NCI-H345 (cell line): Measurements from ENCODE around the gene GAS6.

ENCODE experiments used
- DNase-seq: peaks from one replicate; lab custom pipeline; 2025; lab: John Stamatoyannopoulos, UW

Gene GAS6

DNA sequence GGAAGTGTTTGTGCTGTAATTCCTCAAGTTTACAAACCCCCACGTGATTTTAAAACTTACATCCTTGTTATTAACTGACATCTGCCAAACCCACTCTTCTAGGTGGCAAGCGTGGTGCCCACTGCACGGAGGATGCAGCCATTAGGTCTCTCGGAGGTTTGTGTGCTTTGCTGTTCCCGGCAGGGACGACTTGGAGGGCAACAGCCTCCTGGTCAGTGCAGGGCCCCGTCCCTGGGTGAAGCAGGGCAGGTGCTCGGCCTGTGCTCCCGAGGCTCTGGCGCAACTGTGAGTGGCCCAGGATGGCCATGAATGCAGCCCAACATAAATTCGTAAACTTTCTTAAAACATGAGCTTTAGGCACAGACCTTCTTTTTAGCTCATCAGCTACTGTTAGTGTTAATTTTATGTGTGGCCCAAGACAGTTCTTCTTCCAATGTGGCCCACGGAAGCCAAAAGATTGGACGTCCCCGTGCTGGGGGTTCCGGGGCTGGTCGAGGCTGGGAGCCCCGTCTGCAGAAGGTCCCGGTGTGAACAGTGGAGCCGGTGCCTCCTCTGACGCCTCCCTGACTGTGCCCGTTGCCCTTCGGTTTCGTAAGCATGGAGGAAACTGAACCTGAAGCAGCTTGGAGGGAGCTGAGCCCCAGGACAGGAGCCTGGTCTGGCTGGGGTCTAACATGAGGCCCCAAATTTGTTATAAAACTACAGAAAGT, 11.9 kb downstream of the GAS6 start:
- no peak for DNase-seq

DNA sequence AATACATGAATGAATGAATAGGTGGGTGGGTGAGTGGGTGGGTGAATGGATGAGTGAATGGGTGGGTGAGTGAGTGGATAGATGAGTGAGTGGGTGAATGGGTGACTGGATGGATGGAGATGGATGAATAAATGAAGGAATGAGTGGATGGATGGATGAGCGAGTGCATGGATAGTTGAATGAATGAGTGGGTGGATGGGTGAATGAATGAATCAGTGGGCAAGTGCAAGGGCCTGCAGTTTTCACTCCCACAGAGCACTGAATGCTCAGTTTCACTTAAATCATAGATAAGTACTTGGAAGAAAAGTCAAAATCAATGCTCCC, 12.4 kb downstream of the GAS6 start:
- DNase-seq, result no peak

DNA sequence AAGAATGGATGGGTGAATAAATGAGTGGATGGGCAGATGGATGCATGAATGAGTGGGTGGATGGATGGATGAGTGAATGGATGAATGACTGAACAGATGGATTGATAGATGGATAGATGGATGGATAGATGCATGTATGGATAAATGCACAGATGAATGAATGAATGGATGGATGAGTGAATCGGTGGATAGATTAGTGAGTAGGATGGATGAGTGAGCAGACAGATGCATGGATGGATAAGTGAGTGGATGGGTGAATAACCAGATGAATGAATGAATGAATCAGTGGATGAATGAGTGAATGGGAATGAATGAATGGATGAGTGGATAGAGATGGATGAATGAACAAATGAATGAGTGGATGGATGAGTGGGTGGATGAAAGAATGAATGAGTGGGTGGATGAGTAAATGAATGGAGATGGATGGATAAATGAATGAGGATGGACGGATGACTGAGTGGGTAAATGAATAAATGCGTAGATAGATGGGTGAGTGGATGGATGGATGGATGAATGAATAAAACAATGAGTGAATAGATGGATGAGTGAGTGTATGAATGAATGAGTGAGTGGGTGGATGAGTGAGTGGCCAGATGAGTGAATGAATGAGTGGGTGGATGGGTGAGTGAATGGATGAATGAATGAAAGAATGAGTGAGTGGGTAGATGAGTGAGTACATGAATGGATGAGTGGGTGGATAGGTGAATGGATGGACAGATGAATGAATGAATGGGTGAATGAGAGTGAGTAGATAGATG, 13.0 kb downstream of the GAS6 start:
- no peak for DNase-seq

DNA sequence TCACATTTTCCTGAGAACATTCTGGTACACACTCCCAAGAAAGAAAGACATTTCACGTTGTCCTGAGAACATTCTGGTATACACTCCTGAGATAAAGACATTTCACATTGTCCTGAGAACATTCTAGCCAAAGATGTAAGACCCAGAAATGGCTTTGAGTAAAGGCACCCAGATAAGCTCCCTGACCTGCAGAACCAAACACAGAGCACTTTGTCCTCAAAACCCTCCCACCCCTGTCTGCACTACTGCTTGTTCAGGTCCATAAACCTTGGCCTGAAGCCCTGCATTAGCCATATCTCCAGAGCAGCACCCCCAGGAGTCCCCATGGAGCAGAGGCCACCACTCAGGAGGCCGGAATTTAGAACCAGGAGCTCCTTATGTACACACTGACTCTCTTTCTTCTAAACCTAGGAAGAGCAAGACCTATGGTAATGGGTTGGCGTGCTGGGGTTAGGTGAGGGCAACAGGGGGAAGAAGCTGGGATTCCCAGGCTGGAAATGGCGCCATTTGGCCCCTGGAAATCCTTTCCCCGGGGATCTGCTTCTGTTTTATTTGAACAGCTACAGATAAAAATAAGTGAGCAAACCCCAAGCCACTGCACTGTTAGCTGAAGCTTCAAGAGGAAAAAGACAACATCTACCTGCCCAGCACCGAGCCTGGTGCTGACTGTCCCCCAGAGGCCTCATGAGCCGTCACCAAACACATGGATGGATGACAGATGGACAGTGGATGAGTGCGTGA, 13.7 kb downstream of the GAS6 start:
- DNase-seq, result no peak

DNA sequence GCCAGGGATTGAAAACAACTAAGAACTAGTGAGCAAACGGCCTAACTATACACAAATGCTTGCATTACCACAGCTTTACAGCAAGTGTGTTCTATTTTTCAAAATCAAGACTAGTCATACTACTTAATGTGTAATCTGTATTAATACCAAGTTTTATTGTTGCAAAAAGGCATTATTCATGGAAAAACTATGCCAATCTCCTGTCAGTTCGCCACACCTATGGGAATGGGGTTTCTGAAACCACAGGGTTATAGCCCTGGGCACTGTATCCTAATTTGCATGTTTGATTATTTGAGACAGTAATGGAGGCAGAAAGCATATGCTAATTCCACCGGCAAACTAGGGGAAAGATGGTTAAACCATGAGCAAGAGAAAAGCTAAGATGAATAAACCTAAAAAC, 14.3 kb downstream of the GAS6 start:
- no peak for DNase-seq

DNA sequence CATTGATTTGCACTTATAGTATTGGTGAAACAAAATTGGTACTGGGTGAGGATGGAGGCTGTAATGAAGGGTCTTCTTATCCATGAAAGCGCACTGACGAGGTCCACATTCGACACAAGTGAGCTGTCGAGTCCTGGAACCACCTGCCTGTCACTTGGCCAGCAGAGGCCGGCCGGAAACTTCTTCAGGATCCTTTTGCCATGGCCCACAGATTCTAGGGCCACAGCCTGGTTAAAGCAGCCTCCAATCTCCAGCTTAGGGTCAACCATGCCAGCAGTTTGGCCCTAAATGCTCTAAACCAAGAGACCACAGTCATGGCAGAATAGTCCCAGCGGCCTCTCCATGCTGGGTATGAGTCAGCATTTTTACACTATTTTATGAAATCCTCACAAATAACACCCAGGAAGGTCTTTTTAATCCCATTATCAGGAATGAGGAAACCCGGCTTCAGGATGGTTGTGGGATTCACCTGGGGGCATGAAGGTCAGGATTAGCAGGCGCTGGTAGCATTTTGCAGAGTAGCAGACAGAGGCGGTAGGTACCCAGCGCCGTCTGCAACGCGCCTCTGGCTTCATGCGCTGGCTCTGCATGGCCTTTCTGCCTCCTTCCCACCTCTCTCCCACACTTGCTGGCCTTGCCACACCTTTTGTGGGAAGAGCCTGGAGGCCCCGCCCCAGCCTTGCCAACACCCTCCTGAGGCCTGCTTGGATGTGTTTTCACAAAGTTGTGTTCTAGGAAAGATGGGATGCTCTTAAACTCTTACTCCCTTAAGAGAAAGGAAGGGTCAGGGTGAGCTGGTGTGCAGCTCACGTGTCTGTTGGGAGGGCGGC, 15.2 kb downstream of the GAS6 start:
- no peak for DNase-seq

DNA sequence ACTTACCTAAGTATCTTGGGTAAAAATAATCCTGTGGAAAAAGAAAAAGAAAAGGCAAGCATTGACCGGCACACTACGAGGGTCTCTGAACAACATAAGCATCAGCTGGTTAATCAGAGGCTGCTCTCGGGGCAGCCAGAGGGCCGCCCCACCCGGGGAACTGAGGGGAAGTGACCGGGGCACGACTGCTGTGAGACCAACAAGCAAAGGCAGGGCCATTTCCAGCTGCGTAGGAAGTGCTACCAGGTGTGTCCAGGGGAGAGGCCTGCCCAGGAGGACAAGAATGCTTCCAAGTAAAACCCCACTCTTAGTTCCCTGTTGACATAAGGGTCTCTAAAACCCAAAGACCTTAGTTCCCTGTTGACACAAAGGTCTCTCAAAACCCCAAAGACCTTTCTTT, 15.9 kb downstream of the GAS6 start:
- no peak for DNase-seq

DNA sequence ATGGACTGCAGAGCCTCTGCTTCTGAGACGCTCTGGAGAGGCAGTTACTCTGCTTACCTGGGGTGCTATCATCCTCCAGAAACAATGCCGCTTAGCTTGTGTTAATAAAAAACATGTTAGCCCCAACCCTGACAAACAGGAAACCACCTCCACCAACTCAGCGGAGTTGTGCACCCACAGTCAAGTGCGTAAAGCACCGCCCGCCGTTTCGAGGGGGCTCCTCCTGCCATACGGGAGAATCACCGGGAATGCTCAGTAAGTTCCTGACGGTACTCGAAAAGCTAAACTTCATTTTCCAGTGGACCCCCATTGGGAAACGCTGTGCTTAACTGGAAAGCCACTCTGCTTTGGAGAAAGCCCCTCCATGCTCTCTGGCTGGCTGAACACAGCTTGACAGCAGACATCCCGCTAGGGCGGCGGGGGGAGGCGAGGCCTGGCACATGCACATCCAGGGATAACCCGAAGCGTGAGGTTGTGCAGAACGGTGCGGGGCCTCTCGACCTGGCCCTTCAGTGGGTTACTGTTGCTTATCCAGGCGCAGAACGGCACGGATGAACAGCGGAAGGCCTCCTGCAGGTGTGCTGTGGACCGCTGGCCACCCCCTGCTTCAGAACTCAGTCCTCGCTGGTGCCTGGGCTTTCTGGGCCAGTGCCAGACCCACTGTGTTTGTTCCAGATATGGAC, 17.1 kb downstream of the GAS6 start:
- DNase-seq, result peak; percentile 69

DNA sequence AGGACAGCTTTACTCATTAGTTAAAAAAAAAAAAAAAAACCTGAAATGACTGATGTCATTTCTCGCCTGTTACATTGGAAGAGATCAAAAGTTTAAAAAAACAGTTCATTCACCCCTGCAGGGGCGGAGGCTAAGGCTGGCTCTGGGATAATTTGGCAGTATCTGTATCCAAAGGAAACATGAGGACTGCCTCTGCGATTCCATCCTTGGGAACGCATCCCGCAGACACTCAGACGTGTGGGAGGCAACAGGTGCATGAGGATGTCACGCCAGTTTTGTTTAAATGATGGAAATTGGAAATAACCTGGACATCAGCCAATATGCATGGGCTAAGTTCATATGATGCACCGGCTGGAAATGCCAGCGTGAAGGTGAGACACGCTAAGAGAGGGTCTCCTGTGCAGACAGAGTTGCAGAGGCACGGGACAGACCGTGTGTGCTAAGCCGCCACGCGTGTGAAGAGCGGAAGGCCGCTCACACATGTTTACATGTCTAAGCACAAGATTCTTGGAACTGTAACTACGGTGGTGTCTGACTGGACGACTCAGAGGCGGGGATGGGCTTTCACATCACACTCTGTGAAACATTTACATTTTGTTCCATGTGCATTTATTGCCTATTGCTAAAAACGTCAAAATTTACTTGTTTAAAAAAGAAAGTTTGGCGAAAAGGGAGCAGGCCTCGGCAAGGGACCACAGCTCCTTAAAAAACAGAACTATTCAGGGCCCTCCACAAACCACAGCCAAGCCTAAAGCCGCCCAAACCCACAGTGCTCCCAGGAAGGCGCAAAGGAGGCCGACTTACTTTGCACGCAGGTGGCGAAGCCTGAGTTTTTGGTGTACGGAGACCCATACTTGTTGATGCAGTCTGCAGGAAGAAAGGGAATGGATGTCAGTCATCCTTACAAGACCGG, 17.9 kb downstream of the GAS6 start:
- DNase-seq, result peak; percentile 23

DNA sequence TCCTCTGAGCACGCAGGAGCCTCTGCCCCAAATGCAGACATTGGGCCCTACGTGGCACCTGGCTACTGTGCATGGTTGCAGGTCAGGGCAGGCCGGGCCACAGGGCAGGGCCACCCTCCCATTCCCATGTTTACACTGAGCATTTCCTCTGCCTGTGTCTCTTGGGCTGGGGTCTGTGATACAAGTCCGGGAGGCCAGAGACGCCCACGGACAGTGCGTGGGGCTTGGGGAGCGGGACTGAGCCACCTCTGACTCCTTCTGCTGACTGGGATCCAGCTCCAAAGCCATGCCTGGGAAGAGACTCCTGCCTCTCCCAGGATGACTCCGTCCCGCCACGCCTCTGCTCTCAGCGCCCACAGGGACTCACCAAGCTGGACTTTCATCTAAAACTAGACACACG, 18.8 kb downstream of the GAS6 start:
- DNase-seq, result no peak

DNA sequence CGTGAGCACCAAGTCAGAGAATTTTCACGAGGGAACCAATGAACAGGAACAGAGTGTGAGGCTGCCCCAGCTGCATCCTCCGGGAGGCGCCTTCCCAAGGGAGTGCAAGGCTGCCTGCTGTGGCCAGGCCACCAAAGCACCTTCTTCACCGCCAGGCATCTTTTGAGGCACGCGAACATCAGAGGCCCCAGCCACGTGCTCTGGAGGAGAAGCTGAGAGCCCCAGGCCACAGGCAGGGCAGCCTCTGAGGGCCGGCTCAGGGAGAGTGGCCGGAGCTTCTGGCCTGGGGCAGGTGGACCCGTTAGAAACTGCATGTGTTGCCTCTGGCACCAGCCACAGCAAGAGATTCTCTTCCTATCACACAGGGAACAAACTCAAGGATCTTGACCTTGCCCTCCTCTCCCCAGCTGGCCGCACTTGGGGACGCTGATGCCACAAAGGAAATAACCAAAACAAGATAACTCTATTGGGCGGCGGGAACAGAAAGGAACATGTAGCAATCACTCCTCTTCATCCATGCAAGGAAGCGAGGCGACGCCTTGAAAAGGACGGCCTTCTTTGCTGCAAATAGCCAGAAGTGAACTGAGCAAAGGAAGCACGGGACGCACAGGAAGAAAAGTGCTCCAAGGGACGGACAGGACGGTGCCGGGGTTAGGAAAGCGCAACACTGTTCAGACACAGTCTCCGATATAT, 19.9 kb downstream of the GAS6 start:
- DNase-seq, result no peak

DNA sequence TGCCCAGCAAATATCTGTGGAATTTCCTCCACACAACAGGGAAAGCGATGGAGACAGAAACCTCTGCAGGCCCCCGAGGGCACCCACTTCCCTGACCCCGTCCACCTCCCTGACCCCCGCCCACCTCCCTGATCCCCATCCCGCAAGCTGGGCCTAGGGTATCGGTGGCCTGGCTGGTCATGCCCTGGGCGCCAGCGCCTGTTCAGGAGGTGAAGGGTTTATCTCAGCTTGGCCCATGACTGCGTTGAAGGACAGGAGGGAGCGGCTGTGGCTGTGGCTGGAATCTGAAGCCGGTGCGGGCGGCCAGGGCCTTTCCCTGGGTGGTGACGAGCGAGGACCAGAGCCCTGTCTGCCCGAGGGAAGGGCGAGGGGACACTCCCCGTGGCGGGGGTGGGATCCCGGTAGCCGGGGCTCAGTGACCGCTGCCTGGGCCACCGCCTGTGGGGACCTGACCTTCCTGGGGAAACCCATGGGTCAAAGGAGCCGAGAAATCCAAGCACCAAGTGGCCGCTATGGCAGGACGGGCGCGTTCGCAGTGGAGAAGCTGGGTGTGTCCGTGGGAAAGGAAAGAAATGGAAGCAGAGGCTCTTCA, 20.7 kb downstream of the GAS6 start:
- DNase-seq, result no peak

DNA sequence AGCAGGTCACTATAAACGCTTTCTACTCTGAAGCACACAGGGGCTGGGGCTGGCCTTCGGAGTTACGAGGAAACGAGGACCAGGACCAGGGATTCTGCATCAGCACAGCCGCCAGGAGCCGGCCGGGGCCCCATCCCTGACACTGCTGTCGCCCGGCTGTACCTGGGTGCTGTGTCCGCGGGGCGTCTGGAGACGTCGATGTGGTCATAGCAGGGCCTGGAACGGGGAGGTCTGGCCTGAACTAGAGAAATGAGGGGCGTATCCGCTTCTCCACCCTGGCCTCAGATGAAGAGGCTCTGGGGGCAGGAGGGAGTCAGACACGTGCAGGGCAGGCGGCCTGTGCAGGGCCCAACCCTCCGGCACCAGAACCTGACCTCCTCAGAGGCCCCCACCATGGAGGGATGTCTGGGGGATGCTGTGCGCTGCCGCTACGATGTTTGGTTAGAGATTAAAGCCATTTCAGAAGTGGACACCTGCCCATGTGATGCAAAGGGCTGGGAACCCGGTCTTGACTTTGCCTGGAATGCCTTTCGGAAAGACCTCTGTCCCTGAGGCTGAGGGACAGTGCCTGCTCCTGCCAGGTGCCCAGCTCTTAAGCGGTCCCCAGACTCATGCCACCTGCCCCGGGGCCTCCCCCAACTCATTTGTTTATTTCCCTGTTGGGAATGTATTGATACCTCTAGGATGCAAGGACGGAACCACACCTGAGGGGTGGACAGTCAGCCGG, 21.4 kb downstream of the GAS6 start:
- no peak for DNase-seq

DNA sequence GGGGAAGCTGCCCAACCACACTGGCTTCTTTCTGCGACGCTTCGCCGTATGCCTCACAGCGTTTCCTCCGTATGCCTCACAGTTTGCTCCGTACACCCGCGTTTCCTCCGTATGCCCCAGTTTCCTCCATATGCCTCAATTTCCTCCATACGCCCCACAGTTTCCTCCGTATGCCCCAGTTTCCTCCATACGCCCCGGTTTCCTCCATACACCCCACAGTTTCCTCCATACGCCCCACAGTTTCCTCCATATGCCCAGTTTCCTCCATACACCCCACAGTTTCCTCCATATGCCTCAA, 22.6 kb downstream of the GAS6 start:
- DNase-seq, result no peak

DNA sequence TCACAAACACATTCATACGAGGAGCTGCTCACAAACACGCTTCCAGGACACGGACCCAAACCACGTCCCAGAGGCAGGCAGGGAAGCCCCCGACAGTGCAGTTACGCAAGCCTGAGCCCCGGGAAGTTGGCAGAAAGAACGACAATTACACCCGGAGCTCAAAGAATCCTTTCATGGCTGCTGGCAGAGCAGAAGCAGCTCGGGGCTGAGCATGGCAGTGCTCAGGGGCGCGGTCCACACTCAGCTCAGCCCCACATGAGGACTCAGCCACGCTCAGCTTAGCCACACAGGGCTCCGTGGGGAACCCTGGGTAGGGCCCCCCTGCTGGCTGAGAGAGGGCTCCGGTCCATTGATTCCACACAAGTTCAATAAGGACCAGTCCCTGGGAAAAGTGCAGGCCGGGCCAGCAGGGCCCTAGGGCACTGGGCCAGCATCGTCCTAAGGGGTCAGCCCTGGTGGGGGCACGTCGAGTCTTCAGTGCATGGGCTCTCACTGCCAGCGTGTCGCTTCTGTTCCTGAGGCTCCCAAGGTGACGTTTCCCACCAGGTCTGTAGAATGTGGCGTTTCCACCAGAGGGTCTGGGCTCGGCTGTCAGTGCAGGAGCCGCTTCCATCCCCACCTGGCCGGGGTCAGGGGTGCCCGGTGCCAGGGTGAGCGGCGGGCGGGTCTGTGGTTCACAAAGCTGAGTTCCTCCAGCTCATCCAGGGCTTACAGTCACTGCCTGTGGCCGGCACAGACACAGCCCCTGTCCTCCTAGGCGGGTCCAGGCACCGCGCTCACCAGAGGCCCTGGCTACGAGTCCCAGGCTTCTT, 23.1 kb downstream of the GAS6 start:
- no peak for DNase-seq

DNA sequence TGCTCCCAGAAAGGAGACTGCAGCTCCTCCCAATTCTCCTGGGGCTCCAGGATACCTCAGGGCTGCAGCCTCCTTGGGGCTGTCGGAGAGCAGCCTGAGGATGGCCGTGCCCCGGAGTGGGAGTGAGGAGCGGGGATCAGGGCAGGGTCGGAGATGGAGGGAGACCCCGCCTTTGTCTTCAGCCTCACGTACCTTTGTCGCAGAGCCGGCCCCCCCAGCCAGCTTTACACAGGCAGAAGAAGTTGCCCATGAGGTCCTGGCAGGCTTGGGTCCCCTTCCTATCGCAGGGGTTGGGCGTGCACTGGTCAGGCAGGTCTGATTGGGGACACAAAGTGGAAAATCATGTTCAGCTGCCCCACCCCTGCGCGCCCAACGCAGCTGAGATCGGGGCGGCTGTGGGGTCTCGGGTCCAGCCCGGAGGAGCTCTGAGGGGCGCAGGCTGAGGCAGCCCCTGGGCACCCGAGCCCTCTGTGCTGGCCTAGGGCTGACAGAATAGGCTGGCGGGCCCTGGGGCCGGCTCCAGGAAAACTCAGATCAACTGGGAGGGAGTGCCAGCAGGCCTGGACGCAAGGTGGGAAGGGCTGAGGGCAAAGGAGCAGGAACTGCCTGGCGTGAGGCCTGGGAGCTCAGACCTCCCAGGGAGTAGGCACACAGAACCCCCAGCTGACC, 24.2 kb downstream of the GAS6 start:
- DNase-seq, result no peak

DNA sequence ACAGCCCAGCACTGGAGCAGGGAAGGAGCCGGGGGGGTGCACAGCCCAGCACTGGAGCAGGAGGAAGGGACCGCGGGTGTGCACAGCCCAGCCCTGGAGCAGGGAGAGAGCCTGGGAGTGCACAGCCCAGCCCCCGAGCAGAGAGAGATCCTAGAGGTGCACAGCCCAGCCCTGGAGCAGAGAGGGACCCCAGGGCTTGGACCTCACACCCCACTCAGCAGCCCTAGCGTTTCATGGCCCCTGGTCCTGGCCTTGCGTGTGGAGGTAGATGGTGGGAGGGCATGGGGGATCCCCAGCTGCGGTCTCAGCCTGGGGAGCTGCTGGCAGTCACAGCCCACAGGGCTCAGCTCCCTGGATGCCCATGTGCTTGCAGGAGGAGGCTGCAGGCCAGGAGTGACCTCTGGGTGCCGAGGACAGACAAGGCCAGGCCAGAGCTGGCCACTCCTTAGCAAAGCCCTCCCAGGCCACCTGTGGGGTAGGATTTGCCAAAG, 25.1 kb downstream of the GAS6 start:
- DNase-seq, result no peak
